Calu3 (cell line): ENCODE results near the gene SEL1L. TPM values are rescaled to one million over a fixed set of nuclear protein-coding genes. Genes with fewer than 3 reads are reported as not detected.

Experiments used
- BruUV-seq: library from RNA; stranded (reverse); fragments of 400-500 nt; replicated peaks from 2 replicates; lab custom pipeline; 2021; lab: Mats Ljungman, UMichigan
- CTCF ChIA-PET: fragments of 300-600 bp; sonication (Branson Sonifier 250); formaldehyde crosslinking; loops from one replicate; lab custom pipeline; 2022; ENCODE audit warnings: antibody characterized with exemption; lab: Charles Lee
- DNase-seq: peaks from one replicate; pipeline ENCODE4 v3.0.0; 2022
- H3K27ac Mint-ChIP-seq: one replicate; pipeline ENCODE4 v1.8.0; 2022; ENCODE audit warnings: mixed read lengths; ENCODE audit not compliant: unreplicated experiment
- H3K27me3 Mint-ChIP-seq: one replicate; pipeline ENCODE4 v1.8.0; 2022; ENCODE audit warnings: mixed read lengths; ENCODE audit not compliant: unreplicated experiment
- H3K36me3 Mint-ChIP-seq: one replicate; pipeline ENCODE4 v1.8.0; 2022; ENCODE audit warnings: mild to moderate bottlenecking, moderate library complexity, mixed read lengths; ENCODE audit not compliant: insufficient read depth, unreplicated experiment
- H3K4me1 Mint-ChIP-seq: one replicate; pipeline ENCODE4 v1.8.0; 2022; ENCODE audit warnings: mild to moderate bottlenecking, low read depth, mixed read lengths; ENCODE audit not compliant: unreplicated experiment
- H3K4me3 Mint-ChIP-seq: one replicate; pipeline ENCODE4 v1.8.0; 2022; ENCODE audit warnings: mild to moderate bottlenecking, low read depth, moderate library complexity, mixed read lengths; ENCODE audit not compliant: unreplicated experiment
- H3K9me3 Mint-ChIP-seq: one replicate; pipeline ENCODE4 v1.8.0; 2022; ENCODE audit warnings: low read depth, mixed read lengths; ENCODE audit not compliant: unreplicated experiment
- intact Hi-C: fragments of 100-400 bp; cut with micrococcal nuclease; formaldehyde crosslinking; loops from one replicate; pipeline ENCODE4 v1.10.0; 2022; ENCODE audit not compliant: unreplicated experiment
- total RNA-seq: library from RNA; stranded (reverse); gene quantifications from 2 replicates; pipeline ENCODE4 v1.2.3, GENCODE V29; 2022
- TF ChIP-seq, protein P1 (sequence below): fragments of 200-600 bp; IDR thresholded peaks from one replicate; pipeline ENCODE4 v1.8.0; 2022; ENCODE audit warnings: antibody characterized with exemption; ENCODE audit not compliant: unreplicated experiment

SEL1L gene
- total RNA-seq, 1 experiment from 2014 or later = 95.4 TPM

DNA sequence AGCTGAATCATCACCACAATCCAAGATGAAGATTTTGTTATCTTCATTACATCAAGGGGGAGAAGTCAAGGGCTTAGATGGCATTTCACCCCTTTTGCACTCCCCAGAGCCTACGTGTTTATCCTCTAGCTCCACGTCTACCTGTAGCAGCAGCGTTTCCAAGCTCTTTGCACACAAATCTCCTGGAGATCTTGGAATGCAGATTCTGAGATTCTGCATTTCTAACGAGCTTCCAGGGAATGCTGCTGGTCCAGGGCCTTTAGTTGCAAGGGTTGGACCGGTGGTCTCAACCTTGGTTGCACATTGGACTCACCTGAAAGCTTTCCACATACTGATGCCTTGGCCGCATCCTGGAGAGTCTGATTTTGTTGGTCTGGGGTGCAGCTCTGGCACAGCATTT lies 84.1 kb downstream of the SEL1L start:
- TF ChIP-seq, protein P1, sequence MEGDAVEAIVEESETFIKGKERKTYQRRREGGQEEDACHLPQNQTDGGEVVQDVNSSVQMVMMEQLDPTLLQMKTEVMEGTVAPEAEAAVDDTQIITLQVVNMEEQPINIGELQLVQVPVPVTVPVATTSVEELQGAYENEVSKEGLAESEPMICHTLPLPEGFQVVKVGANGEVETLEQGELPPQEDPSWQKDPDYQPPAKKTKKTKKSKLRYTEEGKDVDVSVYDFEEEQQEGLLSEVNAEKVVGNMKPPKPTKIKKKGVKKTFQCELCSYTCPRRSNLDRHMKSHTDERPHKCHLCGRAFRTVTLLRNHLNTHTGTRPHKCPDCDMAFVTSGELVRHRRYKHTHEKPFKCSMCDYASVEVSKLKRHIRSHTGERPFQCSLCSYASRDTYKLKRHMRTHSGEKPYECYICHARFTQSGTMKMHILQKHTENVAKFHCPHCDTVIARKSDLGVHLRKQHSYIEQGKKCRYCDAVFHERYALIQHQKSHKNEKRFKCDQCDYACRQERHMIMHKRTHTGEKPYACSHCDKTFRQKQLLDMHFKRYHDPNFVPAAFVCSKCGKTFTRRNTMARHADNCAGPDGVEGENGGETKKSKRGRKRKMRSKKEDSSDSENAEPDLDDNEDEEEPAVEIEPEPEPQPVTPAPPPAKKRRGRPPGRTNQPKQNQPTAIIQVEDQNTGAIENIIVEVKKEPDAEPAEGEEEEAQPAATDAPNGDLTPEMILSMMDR = no peak
- no peak overlapping the region for H3K4me3 Mint-ChIP-seq
- H3K4me1 Mint-ChIP-seq = no peaks in the 10 kb centered on the region
- BruUV-seq = no TSS peak
- H3K27me3 Mint-ChIP-seq = peaks cover 4% of the 10 kb centered on the region
- H3K36me3 Mint-ChIP-seq = no peaks in the 10 kb centered on the region
- H3K9me3 Mint-ChIP-seq = no peaks in the 10 kb centered on the region
- intact Hi-C loops = no loop called here
- DNase-seq = no peak
- no peak overlapping the region for H3K27ac Mint-ChIP-seq
- CTCF ChIA-PET = no interaction called here

DNA sequence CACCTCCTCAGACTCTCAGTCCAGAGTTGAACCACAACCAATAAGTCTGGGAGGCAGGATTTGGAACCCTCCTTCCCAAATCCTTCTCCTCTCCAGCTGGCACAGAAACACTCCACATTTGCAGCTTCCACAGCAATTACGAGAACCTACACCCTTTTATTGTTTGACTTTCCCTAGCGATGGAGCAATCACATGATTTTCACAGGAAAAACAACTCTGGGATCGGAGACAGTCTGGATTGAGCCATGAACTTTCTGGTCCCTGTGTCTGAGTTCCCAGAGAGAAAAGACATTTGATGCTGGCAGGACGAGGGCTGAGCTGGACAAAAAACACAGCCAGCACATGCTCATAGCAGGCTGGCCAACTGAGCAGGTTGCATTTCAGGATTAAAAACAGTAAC lies 84.5 kb downstream of the SEL1L start:
- Mint-ChIP-seq H3K4me1 (no peaks in the 10 kb centered on the region), H3K4me3 (no peak overlapping the region), H3K27ac (no peak overlapping the region), H3K27me3 (peaks cover 8% of the 10 kb centered on the region), H3K9me3 (no peaks in the 10 kb centered on the region), H3K36me3 (no peaks in the 10 kb centered on the region)
- TF ChIP-seq, protein P1 = no peak
- DNase-seq = no peak
- intact Hi-C loops = no loop called here
- no TSS peak for BruUV-seq
- CTCF ChIA-PET = interaction anchor here (0.6 kb wide), 1 partner anchor 21 kb away, joined by 3 read pairs; no protein-coding TSS in a partner anchor

DNA sequence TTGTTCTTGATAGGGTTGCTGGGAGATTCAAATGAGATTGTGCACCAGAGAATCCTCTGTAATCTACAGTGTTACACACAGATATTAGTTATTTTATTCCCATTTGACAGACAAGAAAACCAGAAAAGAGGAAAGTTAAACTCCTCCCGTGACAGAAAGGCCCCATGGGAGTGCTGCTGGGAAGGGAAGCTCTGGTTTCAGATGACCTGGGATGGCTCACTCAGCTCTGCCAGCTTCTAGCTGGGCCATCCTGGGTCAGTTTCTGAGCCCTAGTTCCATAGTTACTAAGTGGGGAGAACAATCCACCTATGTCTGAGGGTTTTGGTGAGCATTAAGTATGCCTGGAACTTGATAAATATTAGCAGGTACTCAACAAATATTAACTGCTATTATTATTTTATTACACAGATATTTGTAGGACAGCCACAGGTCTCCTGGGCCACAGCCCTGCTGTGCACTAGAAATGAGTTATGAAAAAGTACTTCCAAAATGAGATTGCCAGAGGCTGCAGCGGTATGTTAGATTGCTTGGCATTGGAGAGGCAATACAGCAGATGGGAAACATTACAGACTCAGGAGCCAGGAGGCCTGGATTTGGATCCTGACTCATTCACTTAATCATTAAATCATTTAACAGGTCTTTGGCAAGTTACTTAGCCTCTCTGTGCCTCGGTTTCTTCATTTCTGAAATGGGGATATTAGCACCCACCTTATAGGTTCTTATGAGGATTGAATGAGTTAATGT lies 86.5 kb downstream of the SEL1L start:
- BruUV-seq = no TSS peak
- TF ChIP-seq, protein P1 = no peak
- CTCF ChIA-PET = no interaction called here
- Mint-ChIP-seq H3K4me1 (no peaks in the 10 kb centered on the region), H3K4me3 (no peak overlapping the region), H3K27ac (no peak overlapping the region), H3K36me3 (no peaks in the 10 kb centered on the region), H3K9me3 (peaks cover 4% of the 10 kb centered on the region), H3K27me3 (peaks cover 27% of the 10 kb centered on the region)
- no peak for DNase-seq
- intact Hi-C loops = no loop called here

DNA sequence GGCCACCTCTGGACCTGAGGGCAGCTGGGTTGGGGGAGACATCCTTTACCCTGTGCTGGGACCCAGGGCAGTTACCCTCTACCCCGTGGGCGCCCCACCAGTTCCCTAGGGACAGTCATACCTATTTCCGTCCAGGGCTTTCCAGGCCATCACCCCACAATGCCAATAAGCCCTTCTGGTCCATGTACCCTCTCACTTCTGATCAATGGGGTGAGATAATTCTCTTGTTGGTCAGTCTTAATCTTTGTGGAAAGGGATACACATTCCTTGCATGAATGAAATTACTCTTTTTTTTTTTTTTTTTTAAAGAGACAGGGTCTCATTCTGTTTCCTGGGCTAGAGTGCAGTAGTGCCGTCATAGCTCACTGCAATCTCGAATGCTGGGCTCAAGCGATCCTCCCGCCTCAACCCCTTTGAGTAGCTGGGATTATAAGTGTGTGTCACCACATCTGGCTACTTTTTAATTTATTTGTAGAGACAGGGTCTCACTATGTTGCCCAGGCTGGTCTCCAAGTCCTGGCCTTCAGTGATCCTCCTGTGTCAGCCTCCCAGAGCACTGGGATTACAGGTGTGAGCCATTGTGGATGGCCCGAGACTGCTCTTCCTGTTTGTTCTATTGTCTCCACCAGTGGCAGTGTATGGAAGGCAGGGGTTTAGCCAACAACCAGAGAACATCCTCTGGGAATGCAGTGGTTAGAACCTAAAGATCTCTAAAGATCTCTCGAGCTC lies 87.2 kb downstream of the SEL1L start:
- TF ChIP-seq, protein P1 = no peak
- peaks cover 4% of the 10 kb centered on the region for H3K9me3 Mint-ChIP-seq
- intact Hi-C loops = no loop called here
- no peak for DNase-seq
- peaks cover 35% of the 10 kb centered on the region for H3K27me3 Mint-ChIP-seq
- H3K4me1 Mint-ChIP-seq = no peaks in the 10 kb centered on the region
- H3K36me3 Mint-ChIP-seq = no peaks in the 10 kb centered on the region
- no TSS peak for BruUV-seq
- no peak overlapping the region for H3K27ac Mint-ChIP-seq
- no peak overlapping the region for H3K4me3 Mint-ChIP-seq
- CTCF ChIA-PET = no interaction called here
